Stimulated activated CD8-positive, alpha-beta memory T cell treated with anti-CD3 and anti-CD28 coated beads, Interleukin-4, amount 100 ng/mL, for 24 hours (primary cell): ENCODE results near the gene ANKMY1.
A peak's percentile ranks its signal among the peaks of the same experiment; 100 is the strongest.

Experiments
- DNase-seq: peaks from one replicate; pipeline ENCODE4 v3.0.0-alpha.2; 2020; ENCODE audit warnings: low read depth

ANKMY1 gene

GRCh38 chr2:240520130-240520973 is 37.4 kb downstream of the ANKMY1 start:
- no peak for DNase-seq

GRCh38 chr2:240519396-240520129 is 38.2 kb downstream of the ANKMY1 start:
- DNase-seq = no peak

GRCh38 chr2:240518981-240519380 is 38.8 kb downstream of the ANKMY1 start:
- DNase-seq = no peak

GRCh38 chr2:240517342-240517741 is 40.4 kb downstream of the ANKMY1 start:
- no peak for DNase-seq

- no peak for DNase-seq
These were observed 43.2 kb downstream of the ANKMY1 start for GRCh38 chr2:240514631-240515030.

- peak; percentile 69 for DNase-seq
These were observed 44.1 kb downstream of the ANKMY1 start for GRCh38 chr2:240513549-240514287.

DNA sequence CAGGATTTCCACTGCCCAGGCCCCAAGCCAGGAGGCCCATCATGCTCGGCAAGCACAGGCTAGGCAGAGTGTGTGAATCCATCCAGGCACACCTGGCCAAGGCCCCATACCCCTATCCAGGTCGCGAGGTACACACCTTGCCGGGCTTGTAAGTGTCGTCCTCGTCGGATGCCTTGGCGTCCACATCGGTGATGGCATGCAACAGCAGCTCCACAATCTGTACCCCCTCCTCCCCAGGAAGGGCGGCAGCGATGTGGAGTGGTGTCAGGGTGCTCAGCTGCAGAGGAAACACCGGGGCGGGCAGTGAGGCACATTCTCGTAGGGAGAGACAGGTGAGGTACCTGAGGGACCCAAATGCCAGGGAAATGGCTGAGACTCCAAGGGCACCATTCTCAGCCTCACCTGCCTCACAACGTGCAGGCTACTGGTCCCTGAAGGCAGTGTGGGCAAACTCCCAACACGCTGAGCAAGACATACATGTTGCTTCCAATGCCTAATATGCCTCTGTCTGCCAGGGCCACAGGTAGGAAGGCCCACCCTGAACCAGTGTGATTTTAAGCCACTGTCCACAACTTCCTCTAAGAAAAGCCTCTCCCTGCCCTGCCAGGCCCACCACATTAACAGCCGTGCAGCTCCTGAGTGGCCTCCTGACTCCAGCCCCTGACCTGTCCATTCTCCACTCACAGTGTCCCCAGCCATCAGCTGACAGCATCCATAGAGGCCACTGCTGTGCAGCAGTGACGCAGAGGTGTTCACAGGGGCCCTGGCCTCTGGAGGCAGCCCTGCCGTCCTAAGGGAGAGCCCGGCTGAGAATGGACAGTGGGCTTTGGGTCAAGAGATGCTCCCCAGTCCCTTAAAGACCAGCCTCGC is 44.9 kb downstream of the ANKMY1 start:
- no peak for DNase-seq

DNA sequence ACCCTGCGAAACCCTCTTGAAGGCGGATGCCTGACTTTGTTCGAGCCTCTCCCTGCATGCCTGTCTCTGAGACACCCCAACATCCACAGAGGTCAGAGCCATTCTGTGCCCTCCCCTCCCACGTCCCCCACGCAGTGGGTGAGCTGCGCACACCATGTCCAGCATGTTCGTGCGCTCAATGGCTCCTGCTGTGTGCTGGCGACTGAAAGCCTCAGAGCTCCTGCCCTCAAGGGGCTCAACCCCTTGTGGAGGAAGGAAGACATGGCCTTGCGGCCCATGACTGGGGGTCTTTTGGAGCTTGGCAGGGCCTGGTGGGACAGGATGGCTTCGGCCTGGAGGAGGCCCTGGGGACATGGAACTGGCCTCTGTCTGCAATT is 45.7 kb downstream of the ANKMY1 start:
- no peak for DNase-seq

DNA sequence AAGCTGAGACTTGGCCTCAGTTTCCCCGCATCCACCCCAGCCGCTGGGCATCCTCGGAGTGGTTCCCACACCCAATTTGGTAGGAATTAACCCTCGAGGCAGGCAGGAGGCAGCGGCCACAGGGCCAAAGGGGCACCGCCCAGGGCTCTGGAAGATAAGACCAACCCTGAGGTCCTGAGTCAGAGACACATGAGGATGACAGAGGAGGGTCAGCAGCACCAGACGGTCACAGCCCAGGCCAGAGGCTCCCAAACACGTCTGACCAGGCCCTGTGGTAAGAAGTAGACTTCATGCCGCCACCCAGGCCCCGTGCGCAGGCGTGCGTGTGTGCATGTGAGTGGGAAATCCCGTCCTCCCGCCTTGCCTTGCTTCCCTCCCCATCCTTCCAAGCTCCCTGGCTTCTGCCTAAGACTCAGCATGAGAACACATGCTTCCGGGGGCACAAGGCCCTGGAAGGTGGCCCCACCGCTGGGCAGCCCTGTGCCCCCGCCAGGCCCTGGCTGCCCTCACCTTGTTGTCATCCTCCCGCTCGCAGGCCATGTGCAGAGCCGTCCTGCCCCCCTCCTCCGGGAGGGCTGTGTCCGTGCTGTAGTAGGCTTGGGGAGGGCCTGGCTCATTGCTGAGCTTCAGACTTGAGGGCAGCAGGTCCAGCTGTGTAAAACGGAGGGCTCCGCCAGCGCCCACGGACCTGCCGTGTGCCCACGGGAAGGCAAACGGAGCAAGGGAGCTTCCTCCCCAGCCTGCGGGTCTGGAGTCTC is 46.3 kb downstream of the ANKMY1 start:
- no peak for DNase-seq

DNA sequence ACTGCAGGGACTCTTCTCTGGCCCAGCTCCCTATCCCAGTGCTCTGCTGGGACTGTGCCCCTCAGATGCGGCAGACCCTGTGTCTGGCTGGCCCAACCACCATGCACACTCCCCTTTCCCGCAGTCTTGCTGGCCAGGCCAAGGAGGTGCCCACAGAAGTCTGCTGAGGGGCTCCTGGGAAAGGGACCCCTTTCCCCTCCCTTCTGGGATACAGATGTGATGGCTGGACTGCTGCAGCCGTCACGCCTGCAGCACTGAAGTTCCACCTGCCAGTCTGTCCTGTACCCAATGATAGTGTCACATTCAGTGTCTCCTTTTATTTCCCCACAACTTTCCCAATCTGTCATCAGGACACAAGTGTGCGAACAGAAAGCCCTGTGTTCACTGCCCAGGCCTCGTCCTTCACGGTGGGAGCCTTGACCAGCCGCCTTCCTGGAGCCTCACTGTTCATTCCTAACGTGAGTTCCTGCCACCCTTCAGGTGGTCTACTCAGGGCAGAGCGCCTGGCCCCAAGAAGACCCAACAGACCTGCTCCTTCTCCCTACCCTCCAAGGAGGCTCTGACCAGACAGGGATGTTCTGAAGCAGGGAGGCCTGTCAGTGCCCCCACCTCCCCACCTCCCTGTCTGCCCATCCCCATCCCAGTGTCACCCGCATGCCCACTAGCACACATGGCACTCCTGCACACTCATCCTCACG is 47.1 kb downstream of the ANKMY1 start:
- no peak for DNase-seq

- no peak for DNase-seq
These were observed 47.9 kb downstream of the ANKMY1 start for GRCh38 chr2:240509667-240510512.

- DNase-seq = no peak
These were observed 48.8 kb downstream of the ANKMY1 start for GRCh38 chr2:240508832-240509545.

GRCh38 chr2:240507778-240508251 is 50.0 kb downstream of the ANKMY1 start:
- no peak for DNase-seq

DNA sequence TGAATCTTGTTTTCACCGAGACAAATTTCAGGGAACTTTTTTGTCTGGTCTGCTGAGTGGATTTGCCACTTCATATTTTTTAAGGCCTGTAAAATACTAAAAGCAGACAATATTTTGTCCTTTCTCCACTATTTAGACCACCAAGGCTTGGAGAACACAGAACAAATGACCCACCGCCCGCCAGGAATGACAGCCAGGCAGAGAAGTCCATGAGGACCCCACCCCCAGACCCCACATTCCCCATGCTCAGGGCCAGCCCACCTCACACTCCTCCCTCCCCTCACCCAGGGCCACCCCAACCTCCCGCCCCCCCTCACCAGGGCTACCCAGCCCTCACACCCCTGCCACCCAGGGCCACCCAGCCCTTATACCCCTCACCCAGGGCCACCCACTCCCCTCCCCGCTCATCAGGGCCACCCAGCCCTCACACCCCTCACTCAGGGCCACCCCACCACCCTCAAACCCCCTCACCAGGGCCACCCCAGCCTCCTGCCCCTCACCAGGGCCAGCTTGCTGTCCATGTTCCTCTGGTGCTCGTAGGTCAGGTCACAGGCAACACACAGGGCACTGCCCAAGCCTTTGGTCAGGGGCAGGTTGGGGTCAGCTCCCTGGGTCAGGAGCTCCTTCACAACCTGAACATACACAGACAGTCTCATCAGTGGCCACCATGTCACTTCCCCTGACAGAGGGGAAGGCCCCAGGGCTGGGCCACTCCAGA is 50.6 kb downstream of the ANKMY1 start:
- DNase-seq = no peak

GRCh38 chr2:240506406-240507059 is 51.3 kb downstream of the ANKMY1 start:
- DNase-seq = no peak

GRCh38 chr2:240505910-240506309 is 51.9 kb downstream of the ANKMY1 start:
- no peak for DNase-seq

DNA sequence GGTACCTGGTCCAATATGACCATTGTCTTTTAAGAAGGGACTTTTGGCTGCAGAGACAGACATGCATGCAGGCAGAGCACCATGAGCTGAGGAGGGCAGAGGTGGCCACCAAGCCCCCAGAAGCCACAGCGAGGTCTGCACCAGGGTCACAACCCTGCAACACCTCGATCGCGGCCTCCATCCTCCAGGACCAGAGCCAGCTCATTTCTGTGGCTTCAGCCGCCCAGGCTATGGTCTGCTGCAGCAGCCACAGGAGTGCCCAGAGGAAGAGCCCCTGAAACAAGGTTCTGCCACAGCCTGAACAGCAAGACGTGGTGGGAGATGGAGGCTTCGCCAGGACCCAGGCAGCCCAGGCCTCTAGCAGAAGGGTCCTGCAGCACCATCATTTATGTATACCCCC is 53.9 kb downstream of the ANKMY1 start:
- DNase-seq = no peak
